ENCODE measurements around the gene TLE3. TPM values are rescaled to one million over a fixed set of nuclear protein-coding genes. Genes with fewer than 3 reads are reported as not detected.

Gene TLE3
- total RNA-seq, 2 experiments from 2014 or later, result 159 to 167 TPM

- Mint-ChIP-seq H3K27me3 (no peaks in the 10 kb centered on the region), H3K36me3 (ENCODE audit: low read depth) (no peaks in the 10 kb centered on the region), H3K4me3 (no peak overlapping the region), H3K27ac (no peak overlapping the region), H3K9me3 (no peaks in the 10 kb centered on the region), H3K4me1 (ENCODE audit: low read depth) (no peaks in the 10 kb centered on the region)
- Histone ChIP-seq H3K4me1 (ENCODE audit: insufficient read depth, low read length) (no peaks in the 10 kb centered on the region), H3K36me3 (ENCODE audit: insufficient read depth, low read length) (no peaks in the 10 kb centered on the region), H3K9me3 (ENCODE audit: control insufficient read depth in 1 of 2, insufficient read depth in 1 of 2, low read length in 2 of 2) (no peaks in the 10 kb centered on the region), H3K27ac (ENCODE audit: low read depth in 1 of 2, low read length in 2 of 2) (no peak overlapping the region), H3K27me3 (ENCODE audit: control insufficient read depth in 1 of 2, insufficient read depth in 2 of 2, low read length in 2 of 2) (peaks cover 0 to 8% of the 10 kb centered on the region in 2 experiments), H3K4me3 (ENCODE audit: low read length) (no peak overlapping the region)
- ATAC-seq (ENCODE audit: poor library complexity) (no peak), DNase-seq (no peak)
- POLR2A ChIA-PET, result no interaction called here
- CTCF ChIA-PET, result no interaction called here
- intact Hi-C loops (cut with DNase I, micrococcal nuclease), result no loop called here
- TF ChIP-seq CTCF (IDR thresholded peaks at IDR 0.05), result no peak
These were observed 24.0 kb upstream of the TLE3 start for GRCh38 chr15:70121624-70122302.

GRCh38 chr15:70120958-70121623, 23.4 kb upstream of the TLE3 start:
- Mint-ChIP-seq H3K27ac (no peak overlapping the region), H3K4me1 (ENCODE audit: low read depth) (no peaks in the 10 kb centered on the region), H3K36me3 (ENCODE audit: low read depth) (no peaks in the 10 kb centered on the region), H3K4me3 (no peak overlapping the region), H3K9me3 (no peaks in the 10 kb centered on the region), H3K27me3 (no peaks in the 10 kb centered on the region)
- Histone ChIP-seq H3K27ac (ENCODE audit: low read depth in 1 of 2, low read length in 2 of 2) (no peak overlapping the region), H3K4me3 (ENCODE audit: low read length) (no peak overlapping the region), H3K4me1 (ENCODE audit: insufficient read depth, low read length) (no peaks in the 10 kb centered on the region), H3K9me3 (ENCODE audit: control insufficient read depth in 1 of 2, insufficient read depth in 1 of 2, low read length in 2 of 2) (no peaks in the 10 kb centered on the region), H3K27me3 (ENCODE audit: control insufficient read depth in 1 of 2, insufficient read depth in 2 of 2, low read length in 2 of 2) (peaks cover 0 to 8% of the 10 kb centered on the region in 2 experiments), H3K36me3 (ENCODE audit: insufficient read depth, low read length) (no peaks in the 10 kb centered on the region)
- DNase-seq, result no peak
- CTCF ChIA-PET, result no interaction called here
- TF ChIP-seq CTCF (IDR thresholded peaks at IDR 0.05), result no peak
- POLR2A ChIA-PET, result no interaction called here
- ATAC-seq (ENCODE audit: poor library complexity), result no peak
- intact Hi-C loops (cut with DNase I, micrococcal nuclease), result no loop called here

DNA sequence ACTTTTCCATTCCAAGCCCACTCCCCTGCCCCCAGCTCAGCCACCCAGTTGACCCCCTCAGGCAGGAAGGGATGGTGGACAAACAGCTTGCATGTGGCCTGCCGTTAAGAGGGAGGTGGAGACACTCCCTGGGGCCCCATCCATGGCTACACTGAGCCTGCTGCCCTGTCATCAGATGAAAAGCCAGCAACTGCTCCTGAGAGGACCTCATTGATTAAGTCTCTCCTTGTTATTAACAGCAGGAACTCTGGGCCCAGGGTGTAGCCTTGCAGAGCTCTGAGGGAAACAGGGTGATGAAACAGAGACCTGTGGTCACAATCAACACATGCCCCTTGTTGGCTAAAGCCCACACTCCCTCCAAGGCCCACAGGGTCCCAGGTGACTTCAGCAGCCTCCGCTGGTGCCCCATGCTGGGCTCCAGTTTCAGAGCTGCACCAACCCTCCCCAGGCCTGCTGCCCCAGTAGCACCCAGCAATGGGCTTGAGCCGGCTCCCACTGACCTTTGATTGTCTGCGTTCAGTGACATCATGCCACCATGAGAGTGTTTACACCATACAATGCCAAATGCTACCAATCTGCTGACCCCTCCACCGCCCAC, 22.3 kb upstream of the TLE3 start:
- ATAC-seq (ENCODE audit: poor library complexity), result no peak
- intact Hi-C loops (cut with DNase I, micrococcal nuclease), result loop anchor here in 1 of 2 experiments (5.0 to 10.0 kb wide), 2 partner anchors 52 to 345 kb away; no protein-coding TSS in a partner anchor
- TF ChIP-seq CTCF (IDR thresholded peaks at IDR 0.05), result no peak
- Mint-ChIP-seq H3K4me1 (ENCODE audit: low read depth) (no peaks in the 10 kb centered on the region), H3K27me3 (no peaks in the 10 kb centered on the region), H3K4me3 (no peak overlapping the region), H3K27ac (no peak overlapping the region), H3K36me3 (ENCODE audit: low read depth) (no peaks in the 10 kb centered on the region), H3K9me3 (no peaks in the 10 kb centered on the region)
- Histone ChIP-seq H3K9me3 (ENCODE audit: control insufficient read depth in 1 of 2, insufficient read depth in 1 of 2, low read length in 2 of 2) (no peaks in the 10 kb centered on the region), H3K4me3 (ENCODE audit: low read length) (no peak overlapping the region), H3K27me3 (ENCODE audit: control insufficient read depth in 1 of 2, insufficient read depth in 2 of 2, low read length in 2 of 2) (peaks cover 0 to 3% of the 10 kb centered on the region in 2 experiments), H3K4me1 (ENCODE audit: insufficient read depth, low read length) (no peaks in the 10 kb centered on the region), H3K36me3 (ENCODE audit: insufficient read depth, low read length) (no peaks in the 10 kb centered on the region), H3K27ac (ENCODE audit: low read depth in 1 of 2, low read length in 2 of 2) (no peak overlapping the region)
- no peak for DNase-seq
- CTCF ChIA-PET, result no interaction called here
- POLR2A ChIA-PET, result no interaction called here
